Common myeloid progenitor, CD34-positive (primary cell): ENCODE results near the gene KCNJ10.

ENCODE experiments used
- CTCF ChIA-PET: fragments of 350-600 bp; sonication (Branson Sonifier 250); formaldehyde crosslinking; loops from one replicate; lab custom pipeline; 2021; ENCODE audit warnings: antibody characterized with exemption; lab: Charles Lee
- POLR2A ChIA-PET: fragments of 350-600 bp; sonication (Branson Sonifier 250); formaldehyde crosslinking; loops from one replicate; lab custom pipeline; 2021; ENCODE audit warnings: antibody characterized with exemption; lab: Charles Lee
- DNase-seq, 3 donors: peaks; one replicate each; pipeline versions ENCODE4 v3.0.0 to v3.0.0-alpha.2; 2013
- H3K27ac ChIP-seq, 2 experiments: 1 replicate in 1 of 2; 2 replicates in 1 of 2; pipeline ENCODE4 v1.7.0; 2013; ENCODE audit warnings: inconsistent platforms in 2 of 2, low read length in 2 of 2, mild to moderate bottlenecking in 2 of 2, low read depth in 1 of 2, moderate library complexity in 1 of 2; ENCODE audit not compliant: severe bottlenecking in 2 of 2, insufficient read depth in 1 of 2, poor library complexity in 1 of 2
- H3K27me3 ChIP-seq, 5 experiments: replicated peaks in 2 of 5; 1 replicate in 3 of 5; 2 replicates in 2 of 5; pipeline versions ENCODE4 v1.6.1 to v1.7.0; 2013; ENCODE audit warnings: low read length in 4 of 5, mild to moderate bottlenecking in 2 of 5, moderate library complexity in 2 of 5, inconsistent platforms in 1 of 5; ENCODE audit not compliant: insufficient read depth in 5 of 5, control insufficient read depth in 4 of 5
- H3K36me3 ChIP-seq, 4 experiments: 1 replicate in 2 of 4; 2 replicates in 2 of 4; pipeline versions ENCODE4 v1.6.1 to v1.7.0; 2013; ENCODE audit warnings: low read length in 3 of 4, control low read depth in 1 of 4, mild to moderate bottlenecking in 1 of 4; ENCODE audit not compliant: control insufficient read depth in 4 of 4, insufficient read depth in 4 of 4
- H3K4me1 ChIP-seq, 4 experiments: 1 replicate in 3 of 4; 2 replicates in 1 of 4; pipeline versions ENCODE4 v1.6.1 to v1.7.1; 2013; ENCODE audit warnings: low read length in 3 of 4, mild to moderate bottlenecking in 3 of 4, control low read depth in 1 of 4, inconsistent platforms in 1 of 4, moderate library complexity in 1 of 4; ENCODE audit not compliant: control insufficient read depth in 4 of 4, insufficient read depth in 4 of 4; ENCODE audit errors: control extremely low read depth in 1 of 4
- H3K4me3 ChIP-seq, 7 experiments: 1 replicate in 4 of 7; 2 replicates in 3 of 7; pipeline versions ENCODE4 v1.5.1 to v1.7.0; 2013; ENCODE audit warnings: mild to moderate bottlenecking in 7 of 7, low read length in 6 of 7, moderate library complexity in 6 of 7, inconsistent platforms in 2 of 7, low read depth in 2 of 7, control low read depth in 1 of 7; ENCODE audit not compliant: insufficient read depth in 4 of 7, control insufficient read depth in 1 of 7; ENCODE audit errors: extremely low read depth in 1 of 7
- H3K9me3 ChIP-seq, 5 experiments: 1 replicate in 4 of 5; 2 replicates in 1 of 5; pipeline versions ENCODE4 v1.6.1 to v1.7.1; 2013; ENCODE audit warnings: low read length in 4 of 5, mild to moderate bottlenecking in 2 of 5, inconsistent platforms in 1 of 5, low read depth in 1 of 5, moderate library complexity in 1 of 5; ENCODE audit not compliant: control insufficient read depth in 4 of 5, insufficient read depth in 2 of 5; ENCODE audit errors: control extremely low read depth in 1 of 5
- WGBS: methylation state at CpG from one replicate; pipeline ENCODE4 v1.1.5; 2013; ENCODE audit not compliant: insufficient coverage; 5-methylcytosine and 5-hydroxymethylcytosine counted together

Gene KCNJ10

GRCh38 chr1:160090760-160091159 lies 20.8 kb upstream of the KCNJ10 start:
- H3K36me3 ChIP-seq = peaks cover 5 to 56% (median 25%) of the 10 kb centered on the region in 4 experiments
- WGBS = 100% methylated on average over 3 of the region's 4 CpGs
- CTCF ChIA-PET = interaction anchor here (0.9 to 2.3 kb wide), 5 partner anchors 10 to 60 kb away, joined by 3 to 7 read pairs (median 4); partner anchors contain the start of genes KCNJ9 and PIGM
- DNase-seq = no peak
- POLR2A ChIA-PET = no interaction called here
- no peak overlapping the region for H3K4me3 ChIP-seq
- H3K27ac ChIP-seq = no peak overlapping the region
- no peaks in the 10 kb centered on the region for H3K4me1 ChIP-seq
- H3K9me3 ChIP-seq = no peaks in the 10 kb centered on the region
- no peaks in the 10 kb centered on the region for H3K27me3 ChIP-seq

GRCh38 chr1:160089883-160090282 lies 19.9 kb upstream of the KCNJ10 start:
- no peaks in the 10 kb centered on the region for H3K4me1 ChIP-seq

GRCh38 chr1:160087118-160087662 lies 17.2 kb upstream of the KCNJ10 start:
- no peak for DNase-seq
- Histone ChIP-seq H3K9me3 (no peaks in the 10 kb centered on the region), H3K4me3 (no peak overlapping the region), H3K27ac (no peak overlapping the region), H3K4me1 (peaks cover 0 to 9% (median 7%) of the 10 kb centered on the region in 4 experiments), H3K36me3 (peaks cover 2 to 28% (median 11%) of the 10 kb centered on the region in 4 experiments), H3K27me3 (peaks cover 0 to 23% (median 11%) of the 10 kb centered on the region in 5 experiments)
- 96% methylated on average over 7 of the region's 12 CpGs for WGBS
- CTCF ChIA-PET = interaction anchor here (0.7 to 5.9 kb wide), 17 partner anchors 10 to 232 kb away, joined by 3 to 67 read pairs (median 8); partner anchors contain the start of genes CASQ1 and IGSF8
- POLR2A ChIA-PET = no interaction called here

More at GRCh38 chr1:160089883-160090282, 19.9 kb upstream of the KCNJ10 start:
- H3K36me3 ChIP-seq = peaks cover 2 to 51% (median 22%) of the 10 kb centered on the region in 4 experiments
- no peaks in the 10 kb centered on the region for H3K9me3 ChIP-seq
- WGBS = 100% methylated on average over 3 of the region's 3 CpGs
- ChIA-PET CTCF (interaction anchor here (1.2 to 1.7 kb wide), 4 partner anchors 8 to 59 kb away, joined by 3 to 7 read pairs (median 4); partner anchors contain the start of gene IGSF8), POLR2A (no interaction called here)
- no peak overlapping the region for H3K4me3 ChIP-seq
- no peak for DNase-seq
- H3K27ac ChIP-seq = no peak overlapping the region
- H3K27me3 ChIP-seq = peaks cover 0 to 2% (median 0%) of the 10 kb centered on the region in 5 experiments

- no peak overlapping the region for H3K4me3 ChIP-seq
- H3K36me3 ChIP-seq = peaks cover 0 to 21% (median 6%) of the 10 kb centered on the region in 4 experiments
- peaks cover 0 to 30% (median 17%) of the 10 kb centered on the region in 5 experiments for H3K27me3 ChIP-seq
- H3K27ac ChIP-seq = no peak overlapping the region
- POLR2A ChIA-PET = no interaction called here
- WGBS = 96% methylated on average over 4 of the region's 5 CpGs
- H3K9me3 ChIP-seq = no peaks in the 10 kb centered on the region
- no peak for DNase-seq
- peaks cover 0 to 9% (median 7%) of the 10 kb centered on the region in 4 experiments for H3K4me1 ChIP-seq
- CTCF ChIA-PET = interaction anchor here (0.7 to 5.9 kb wide), 21 partner anchors 10 to 233 kb away, joined by 3 to 67 read pairs (median 4); partner anchors contain the start of genes CASQ1 and IGSF8
Observed at GRCh38 chr1:160086456-160086892, 16.5 kb upstream of the KCNJ10 start.

GRCh38 chr1:160085686-160086455 lies 15.9 kb upstream of the KCNJ10 start:
- POLR2A ChIA-PET = interaction anchor here (0.7 kb wide), 1 partner anchor 12 kb away, joined by 3 read pairs; the partner anchor contains the start of gene IGSF8

GRCh38 chr1:160084771-160085321 lies 14.9 kb upstream of the KCNJ10 start:
- Histone ChIP-seq H3K36me3 (peaks cover 0 to 9% (median 2%) of the 10 kb centered on the region in 4 experiments), H3K4me3 (no peak overlapping the region), H3K27me3 (peaks cover 4 to 47% (median 33%) of the 10 kb centered on the region in 5 experiments), H3K9me3 (no peaks in the 10 kb centered on the region), H3K27ac (no peak overlapping the region), H3K4me1 (peaks cover 0 to 9% (median 7%) of the 10 kb centered on the region in 4 experiments)
- DNase-seq = no peak
- ChIA-PET CTCF (interaction anchor here (0.7 to 5.9 kb wide), 21 partner anchors 9 to 292 kb away, joined by 3 to 67 read pairs (median 4); partner anchors contain the start of gene IGSF8), POLR2A (no interaction called here)
- 96% methylated on average over 8 of the region's 30 CpGs for WGBS

More at GRCh38 chr1:160085686-160086455, 15.9 kb upstream of the KCNJ10 start:
- peaks cover 0 to 15% (median 6%) of the 10 kb centered on the region in 4 experiments for H3K36me3 ChIP-seq
- H3K4me1 ChIP-seq = peaks cover 0 to 9% (median 7%) of the 10 kb centered on the region in 4 experiments
- WGBS = 55% methylated on average over 18 of the region's 19 CpGs
- H3K27ac ChIP-seq = no peak overlapping the region
- DNase-seq = peak; percentile 81 to 86 (median 81)
- no peaks in the 10 kb centered on the region for H3K9me3 ChIP-seq
- no peak overlapping the region for H3K4me3 ChIP-seq
- CTCF ChIA-PET = interaction anchor here (0.6 to 5.9 kb wide), 33 partner anchors 10 to 291 kb away, joined by 3 to 67 read pairs (median 4); partner anchors contain the start of genes CASQ1, IGSF8, KCNJ10 and PEX19
- H3K27me3 ChIP-seq = peaks cover 1 to 36% (median 23%) of the 10 kb centered on the region in 5 experiments
